IgD-negative memory B cell (primary cell): ENCODE results near the gene TINCR. TPM values are rescaled to one million over a fixed set of nuclear protein-coding genes. Genes with fewer than 3 reads are reported as not detected.

Experiments
- H3K27ac Mint-ChIP-seq, 3 donors: one replicate each; pipeline ENCODE4 v1.8.0; 2020 to 2022; ENCODE audit warnings: mild to moderate bottlenecking in 3 of 3, mixed read lengths in 3 of 3, moderate library complexity in 1 of 3
- H3K27me3 Mint-ChIP-seq: one replicate; pipeline ENCODE4 v1.8.0; 2021; ENCODE audit warnings: mixed read lengths
- H3K36me3 Mint-ChIP-seq: one replicate; pipeline ENCODE4 v1.8.0; 2020; ENCODE audit warnings: mild to moderate bottlenecking, mixed read lengths
- H3K4me1 Mint-ChIP-seq, 3 donors: one replicate each; pipeline ENCODE4 v1.8.0; 2020 to 2022; ENCODE audit warnings: mixed read lengths in 3 of 3, mild to moderate bottlenecking in 1 of 3
- H3K4me3 Mint-ChIP-seq, 4 donors: one replicate each; pipeline ENCODE4 v1.8.0; 2020 to 2022; ENCODE audit warnings: mild to moderate bottlenecking in 4 of 4, mixed read lengths in 4 of 4, moderate library complexity in 3 of 4
- H3K9me3 Mint-ChIP-seq, 3 donors: one replicate each; pipeline ENCODE4 v1.8.0; 2020 to 2021; ENCODE audit warnings: mixed read lengths in 3 of 3, mild to moderate bottlenecking in 1 of 3
- polyA plus RNA-seq: library from polyadenylated mRNA; unstranded; fragments of 300-500 nt; fragmentation: Illumina TruSeq; gene quantifications from one replicate; pipeline ENCODE4 v1.2.3, GENCODE V29; 2021

Gene TINCR
- polyA plus RNA-seq, 1 donor from 2014 or later: not detected

GRCh38 chr19:5593343-5594255 lies 25.8 kb upstream of the TINCR start:
- no peak overlapping the region for H3K4me3 Mint-ChIP-seq
- H3K36me3 Mint-ChIP-seq: peaks cover 2% of the 10 kb centered on the region

GRCh38 chr19:5592531-5593342 lies 25.0 kb upstream of the TINCR start:
- no peaks in the 10 kb centered on the region for H3K9me3 Mint-ChIP-seq
- peaks cover 2% of the 10 kb centered on the region for H3K36me3 Mint-ChIP-seq
- no peaks in the 10 kb centered on the region for H3K4me1 Mint-ChIP-seq
- H3K4me3 Mint-ChIP-seq: no peak overlapping the region
- H3K27me3 Mint-ChIP-seq: no peaks in the 10 kb centered on the region
- H3K27ac Mint-ChIP-seq: peak overlapping the region in 1 of 3 donors; percentile 59

More at GRCh38 chr19:5593343-5594255, 25.8 kb upstream of the TINCR start:
- Mint-ChIP-seq H3K27me3 (no peaks in the 10 kb centered on the region), H3K9me3 (no peaks in the 10 kb centered on the region), H3K4me1 (no peaks in the 10 kb centered on the region), H3K27ac (no peak overlapping the region)

GRCh38 chr19:5591476-5591875 lies 23.7 kb upstream of the TINCR start:
- Mint-ChIP-seq H3K27ac (no peak overlapping the region), H3K9me3 (no peaks in the 10 kb centered on the region), H3K4me3 (no peak overlapping the region), H3K36me3 (peaks cover 2% of the 10 kb centered on the region), H3K4me1 (peaks cover 0 to 3% (median 0%) of the 10 kb centered on the region in 3 donors), H3K27me3 (no peaks in the 10 kb centered on the region)

- Mint-ChIP-seq H3K9me3 (no peaks in the 10 kb centered on the region), H3K4me3 (no peak overlapping the region), H3K36me3 (peaks cover 2% of the 10 kb centered on the region), H3K27me3 (no peaks in the 10 kb centered on the region), H3K27ac (no peak overlapping the region), H3K4me1 (peaks cover 0 to 3% (median 0%) of the 10 kb centered on the region in 3 donors)
These were observed 23.1 kb upstream of the TINCR start for GRCh38 chr19:5590865-5591154.

GRCh38 chr19:5590151-5590864 lies 22.6 kb upstream of the TINCR start:
- Mint-ChIP-seq H3K36me3 (peaks cover 2% of the 10 kb centered on the region), H3K4me1 (peaks cover 0 to 3% (median 0%) of the 10 kb centered on the region in 3 donors), H3K9me3 (no peaks in the 10 kb centered on the region), H3K27me3 (no peaks in the 10 kb centered on the region), H3K27ac (no peak overlapping the region), H3K4me3 (no peak overlapping the region)

GRCh38 chr19:5588906-5589676 lies 21.3 kb upstream of the TINCR start:
- H3K4me1 Mint-ChIP-seq: peaks cover 0 to 3% (median 0%) of the 10 kb centered on the region in 3 donors
- H3K9me3 Mint-ChIP-seq: no peaks in the 10 kb centered on the region
- peaks cover 2% of the 10 kb centered on the region for H3K36me3 Mint-ChIP-seq
- H3K27me3 Mint-ChIP-seq: no peaks in the 10 kb centered on the region
- no peak overlapping the region for H3K4me3 Mint-ChIP-seq
- peak overlapping the region in 1 of 3 donors; percentile 32 for H3K27ac Mint-ChIP-seq

- H3K27ac Mint-ChIP-seq: no peak overlapping the region
- no peaks in the 10 kb centered on the region for H3K9me3 Mint-ChIP-seq
- H3K4me3 Mint-ChIP-seq: no peak overlapping the region
- no peaks in the 10 kb centered on the region for H3K27me3 Mint-ChIP-seq
- H3K36me3 Mint-ChIP-seq: peaks cover 2% of the 10 kb centered on the region
- H3K4me1 Mint-ChIP-seq: peaks cover 0 to 3% (median 0%) of the 10 kb centered on the region in 3 donors
These were observed 20.7 kb upstream of the TINCR start for GRCh38 chr19:5588441-5588840.

- Mint-ChIP-seq H3K36me3 (no peaks in the 10 kb centered on the region), H3K4me1 (peaks cover 0 to 3% (median 0%) of the 10 kb centered on the region in 3 donors), H3K9me3 (no peaks in the 10 kb centered on the region), H3K27ac (no peak overlapping the region), H3K27me3 (no peaks in the 10 kb centered on the region), H3K4me3 (no peak overlapping the region)
These were observed 19.9 kb upstream of the TINCR start for GRCh38 chr19:5587661-5588060.

- peaks cover 0 to 3% (median 0%) of the 10 kb centered on the region in 3 donors for H3K4me1 Mint-ChIP-seq
- no peaks in the 10 kb centered on the region for H3K36me3 Mint-ChIP-seq
- H3K4me3 Mint-ChIP-seq: no peak overlapping the region
- no peaks in the 10 kb centered on the region for H3K9me3 Mint-ChIP-seq
- H3K27me3 Mint-ChIP-seq: no peaks in the 10 kb centered on the region
- no peak overlapping the region for H3K27ac Mint-ChIP-seq
These were observed 19.3 kb upstream of the TINCR start for GRCh38 chr19:5587071-5587455.

- Mint-ChIP-seq H3K27ac (no peak overlapping the region), H3K4me1 (peaks cover 0 to 3% (median 0%) of the 10 kb centered on the region in 3 donors), H3K4me3 (no peak overlapping the region), H3K27me3 (no peaks in the 10 kb centered on the region), H3K36me3 (no peaks in the 10 kb centered on the region), H3K9me3 (no peaks in the 10 kb centered on the region)
These were observed 18.7 kb upstream of the TINCR start for GRCh38 chr19:5586300-5587070.

- no peak overlapping the region for H3K4me3 Mint-ChIP-seq
- H3K36me3 Mint-ChIP-seq: no peaks in the 10 kb centered on the region
- H3K27ac Mint-ChIP-seq: peak overlapping the region in 1 of 3 donors; percentile 63
- H3K27me3 Mint-ChIP-seq: no peaks in the 10 kb centered on the region
- no peaks in the 10 kb centered on the region for H3K9me3 Mint-ChIP-seq
- peaks cover 0 to 3% (median 0%) of the 10 kb centered on the region in 3 donors for H3K4me1 Mint-ChIP-seq
These were observed 17.9 kb upstream of the TINCR start for GRCh38 chr19:5585461-5586299.

- peaks cover 3 to 4% (median 3%) of the 10 kb centered on the region in 3 donors for H3K4me1 Mint-ChIP-seq
- no peaks in the 10 kb centered on the region for H3K9me3 Mint-ChIP-seq
- no peaks in the 10 kb centered on the region for H3K36me3 Mint-ChIP-seq
- no peak overlapping the region for H3K4me3 Mint-ChIP-seq
- no peaks in the 10 kb centered on the region for H3K27me3 Mint-ChIP-seq
- H3K27ac Mint-ChIP-seq: no peak overlapping the region
These were observed 12.4 kb upstream of the TINCR start for GRCh38 chr19:5580161-5580571.

- no peaks in the 10 kb centered on the region for H3K27me3 Mint-ChIP-seq
- H3K27ac Mint-ChIP-seq: no peak overlapping the region
- peaks cover 3 to 4% (median 3%) of the 10 kb centered on the region in 3 donors for H3K4me1 Mint-ChIP-seq
- no peaks in the 10 kb centered on the region for H3K9me3 Mint-ChIP-seq
- no peaks in the 10 kb centered on the region for H3K36me3 Mint-ChIP-seq
- no peak overlapping the region for H3K4me3 Mint-ChIP-seq
These were observed 11.9 kb upstream of the TINCR start for GRCh38 chr19:5579697-5580096.
